ENCODE results near the gene CAP2. TPM values are rescaled to one million over a fixed set of nuclear protein-coding genes. Genes with fewer than 3 reads are reported as not detected.
A peak's percentile ranks its signal among the peaks of the same experiment; 100 is the strongest.
"Not testable (repeated sequence)": the region's sequence is repeated elsewhere in the genome, so short reads cannot be mapped to it uniquely, and the experiment has no call there.

The CAP2 gene
- total RNA-seq, 1 donor from 2014 or later, result 5.5 TPM

DNA sequence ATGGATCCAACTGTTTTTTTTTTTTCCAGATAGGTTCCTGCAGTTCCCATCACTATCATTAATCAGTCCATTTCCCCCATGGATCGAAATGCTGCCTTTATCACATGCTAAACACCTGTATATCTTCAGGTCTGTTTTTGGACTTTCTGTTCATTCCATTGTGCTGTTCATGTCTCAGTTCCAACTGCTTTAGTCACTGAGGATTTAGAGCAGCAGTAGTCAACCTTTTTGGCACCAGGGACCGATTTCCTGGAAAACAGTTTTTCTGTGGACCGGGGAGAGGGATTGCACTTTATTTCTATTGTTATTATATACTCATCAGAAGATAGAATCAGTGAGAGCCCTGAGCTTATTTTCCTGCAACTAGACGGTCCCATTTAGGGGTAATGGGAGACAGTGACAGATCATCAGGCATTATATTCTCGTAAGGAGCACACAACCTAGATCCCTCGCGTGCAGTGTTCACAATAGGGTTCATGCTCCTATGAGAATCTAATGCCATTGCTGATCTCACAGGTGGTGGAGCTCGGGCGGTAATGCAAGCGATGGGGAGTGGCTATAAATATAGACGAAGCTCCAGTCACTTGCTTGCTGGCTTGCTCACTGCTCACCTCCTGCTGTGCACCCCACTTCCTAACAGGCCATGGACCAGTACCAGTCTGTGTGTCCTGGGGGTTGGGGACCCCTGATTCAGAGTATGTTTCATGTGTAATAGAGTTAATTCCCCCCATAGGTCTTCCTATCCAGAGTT is 46.0 kb downstream of the CAP2 start:
- no peak overlapping the region for H3K4me3 ChIP-seq (ENCODE audit: low read depth, low read length)
- no peak for DNase-seq (ENCODE audit: low read depth)
- TF ChIP-seq CTCF (conservative IDR thresholded peaks at IDR 0.05; ENCODE audit: low read depth, low read length), result no peak

GRCh38 chr6:17440811-17441210 is 47.4 kb downstream of the CAP2 start:
- not testable (repeated sequence) for DNase-seq (ENCODE audit: low read depth); H3K4me3 ChIP-seq (ENCODE audit: low read depth, low read length)

DNA sequence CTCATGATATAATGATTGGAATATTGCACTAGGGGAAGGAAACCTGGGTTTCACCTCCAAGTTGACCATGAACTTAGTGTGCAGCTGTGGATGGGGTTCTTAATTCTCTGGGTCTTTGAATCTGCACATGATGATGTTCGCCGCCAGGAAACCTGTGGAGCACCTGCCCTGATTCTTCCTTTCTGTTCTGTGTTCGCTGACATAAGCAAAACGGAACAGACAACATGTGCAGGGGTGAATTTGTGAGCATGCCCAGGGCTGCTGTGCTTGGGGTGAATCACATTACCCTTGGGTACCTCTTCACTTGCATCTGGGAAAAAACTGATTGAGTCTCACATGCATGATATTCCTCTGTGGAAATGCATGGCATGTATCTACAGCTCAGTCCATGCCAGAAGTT is 48.8 kb downstream of the CAP2 start:
- H3K4me3 ChIP-seq (ENCODE audit: low read depth, low read length), result no peak overlapping the region
- DNase-seq (ENCODE audit: low read depth), result no peak
- TF ChIP-seq CTCF (conservative IDR thresholded peaks at IDR 0.05; ENCODE audit: low read depth, low read length), result no peak

DNA sequence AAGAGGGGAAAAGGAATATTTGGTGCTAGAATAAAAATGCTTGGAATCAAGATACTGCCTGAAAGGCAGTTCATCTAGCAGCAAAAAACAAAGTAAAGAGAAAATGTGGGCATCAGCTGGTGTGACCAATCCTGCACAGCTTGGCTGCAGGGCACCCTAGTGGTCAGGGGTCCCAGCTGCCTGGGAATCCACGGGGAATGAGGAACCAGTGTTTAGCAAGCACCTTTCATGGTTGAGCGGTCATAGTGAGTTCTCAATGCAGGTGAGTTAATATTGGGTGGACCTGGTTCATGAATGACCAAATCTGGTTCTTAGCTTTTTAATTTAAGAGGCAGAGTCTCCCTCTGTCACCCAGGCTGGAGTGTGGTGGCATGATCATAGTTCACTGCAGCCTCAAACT is 53.3 kb downstream of the CAP2 start:
- no peak for DNase-seq (ENCODE audit: low read depth)
- peak; percentile 54 for TF ChIP-seq CTCF (conservative IDR thresholded peaks at IDR 0.05; ENCODE audit: low read depth, low read length)
- no peak overlapping the region for H3K4me3 ChIP-seq (ENCODE audit: low read depth, low read length)

DNA sequence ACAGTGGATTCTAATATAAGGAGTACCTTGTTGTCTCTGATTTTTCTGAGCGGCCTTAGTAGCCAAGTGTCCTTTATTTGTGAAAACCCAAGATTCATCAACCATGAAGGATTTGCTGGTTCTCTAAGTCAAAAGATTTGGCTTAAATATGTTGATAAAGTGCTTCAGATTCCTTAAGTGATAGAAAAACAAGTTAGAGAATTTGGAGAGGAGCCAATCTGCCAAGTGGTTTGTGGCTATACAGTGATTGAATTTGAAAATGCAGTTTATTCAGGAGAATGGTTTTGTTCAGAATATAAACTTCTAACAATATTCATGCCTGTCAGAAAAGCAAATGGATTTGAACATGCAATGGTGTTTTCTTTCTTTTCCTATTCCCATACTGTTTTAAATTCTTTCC is 54.8 kb downstream of the CAP2 start:
- DNase-seq (ENCODE audit: low read depth), result no peak
- H3K4me3 ChIP-seq (ENCODE audit: low read depth, low read length), result no peak overlapping the region
- no peak for TF ChIP-seq CTCF (conservative IDR thresholded peaks at IDR 0.05; ENCODE audit: low read depth, low read length)

GRCh38 chr6:17450397-17450796 is 57.0 kb downstream of the CAP2 start:
- H3K4me3 ChIP-seq (ENCODE audit: low read depth, low read length), result no peak overlapping the region
- TF ChIP-seq CTCF (conservative IDR thresholded peaks at IDR 0.05; ENCODE audit: low read depth, low read length), result no peak
- no peak for DNase-seq (ENCODE audit: low read depth)

- TF ChIP-seq CTCF (conservative IDR thresholded peaks at IDR 0.05; ENCODE audit: low read depth, low read length), result no peak
- H3K4me3 ChIP-seq (ENCODE audit: low read depth, low read length), result no peak overlapping the region
- no peak for DNase-seq (ENCODE audit: low read depth)
Measured at GRCh38 chr6:17450832-17451231, 57.4 kb downstream of the CAP2 start.

All from epithelial cell of proximal tubule (primary cell).